Activated naive CD8-positive, alpha-beta T cell (primary cell): ENCODE measurements around the gene RNF224.
"Not testable (repeated sequence)": the region's sequence is repeated elsewhere in the genome, so short reads cannot be mapped to it uniquely, and the experiment has no call there.

ENCODE experiments used
- H3K27ac Mint-ChIP-seq: one replicate; pipeline ENCODE4 v1.8.0; 2021; ENCODE audit warnings: mixed read lengths
- H3K27me3 Mint-ChIP-seq: one replicate; pipeline ENCODE4 v1.8.0; 2021; ENCODE audit warnings: mixed read lengths
- H3K36me3 Mint-ChIP-seq: one replicate; pipeline ENCODE4 v1.8.0; 2021; ENCODE audit warnings: mixed read lengths
- H3K4me1 Mint-ChIP-seq: one replicate; pipeline ENCODE4 v1.8.0; 2021; ENCODE audit warnings: low read depth, mixed read lengths
- H3K4me3 Mint-ChIP-seq: one replicate; pipeline ENCODE4 v1.8.0; 2021; ENCODE audit warnings: mild to moderate bottlenecking, mixed read lengths
- H3K9me3 Mint-ChIP-seq: one replicate; pipeline ENCODE4 v1.8.0; 2021; ENCODE audit warnings: low read depth, mixed read lengths

Gene RNF224

DNA sequence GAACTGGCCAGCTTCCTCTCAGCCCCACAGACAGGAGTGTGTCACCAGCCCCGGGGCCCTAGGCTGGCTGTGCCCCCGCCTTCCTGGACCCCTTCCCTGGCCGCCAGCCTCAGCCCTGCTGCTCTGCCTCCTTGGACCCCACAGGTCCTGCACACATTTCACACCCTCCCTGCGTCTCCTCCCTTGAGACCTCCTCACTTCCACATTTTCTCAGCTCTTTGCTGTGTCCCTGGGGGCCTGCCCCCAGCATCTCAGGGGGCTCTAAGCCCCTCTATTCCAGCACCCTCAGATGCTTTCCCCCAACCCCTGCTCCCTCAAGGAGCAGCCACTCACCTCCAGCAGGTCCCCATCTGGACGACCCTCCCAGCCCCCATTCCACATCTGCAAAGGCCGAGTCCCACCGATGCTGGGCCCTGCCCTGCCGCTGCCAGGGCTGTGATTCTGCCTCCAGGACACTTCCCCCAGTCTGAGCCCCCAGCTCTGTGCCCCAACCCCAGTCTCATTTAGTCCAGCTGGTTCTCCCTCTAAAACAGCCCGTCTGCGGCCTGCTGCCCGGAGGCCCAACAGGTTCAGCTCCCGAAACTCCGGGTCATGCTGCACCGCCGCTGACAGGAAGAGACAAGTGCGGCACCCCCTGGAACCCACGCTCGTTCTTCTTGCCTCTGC is 7.6 kb downstream of the RNF224 start:
- H3K4me3 Mint-ChIP-seq, result no peak overlapping the region
- no peak overlapping the region for H3K27ac Mint-ChIP-seq
- peaks cover 8% of the 10 kb centered on the region for H3K4me1 Mint-ChIP-seq
- no peaks in the 10 kb centered on the region for H3K36me3 Mint-ChIP-seq
- no peaks in the 10 kb centered on the region for H3K9me3 Mint-ChIP-seq
- no peaks in the 10 kb centered on the region for H3K27me3 Mint-ChIP-seq

DNA sequence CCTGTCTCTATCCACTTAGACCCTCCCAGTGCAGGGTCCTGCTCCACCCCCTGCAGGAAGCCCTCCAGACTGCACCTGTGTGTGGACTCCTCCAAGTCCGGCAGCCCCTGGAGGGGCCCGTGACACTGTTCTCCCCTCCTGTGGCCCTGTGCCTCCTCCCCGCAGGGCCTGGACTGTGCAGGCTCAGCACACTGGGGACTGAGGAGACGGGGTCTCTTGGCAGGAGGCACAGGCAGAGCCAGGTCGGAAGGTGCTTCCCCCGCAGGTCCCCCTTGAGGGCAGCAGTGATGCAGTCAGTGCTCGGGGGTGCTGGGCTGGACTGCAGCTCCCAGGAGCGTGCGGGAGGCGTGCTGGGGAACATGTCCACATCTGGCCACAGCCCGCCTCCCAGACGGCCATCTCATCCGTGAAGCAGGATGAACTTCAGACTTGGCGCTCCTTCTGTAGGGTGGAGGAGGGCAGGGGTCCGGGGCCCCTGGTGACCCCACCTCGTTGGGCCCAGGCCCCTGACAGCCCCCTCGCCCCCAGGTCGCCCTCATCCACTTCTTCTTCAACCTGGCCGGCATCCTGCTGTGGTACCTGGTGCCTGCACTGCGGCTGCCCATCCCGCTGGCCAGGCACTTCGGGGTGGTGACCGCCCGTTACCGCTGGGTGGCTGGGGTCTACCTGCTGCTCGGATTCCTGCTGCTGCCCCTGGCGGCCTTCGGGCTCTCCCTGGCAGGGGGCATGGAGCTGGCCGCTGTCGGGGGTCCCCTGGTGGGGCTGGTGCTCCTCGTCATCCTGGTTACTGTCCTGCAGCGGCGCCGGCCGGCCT is 8.3 kb downstream of the RNF224 start:
- no peaks in the 10 kb centered on the region for H3K27me3 Mint-ChIP-seq
- no peak overlapping the region for H3K27ac Mint-ChIP-seq
- no peak overlapping the region for H3K4me3 Mint-ChIP-seq
- no peaks in the 10 kb centered on the region for H3K36me3 Mint-ChIP-seq
- no peaks in the 10 kb centered on the region for H3K9me3 Mint-ChIP-seq
- peaks cover 8% of the 10 kb centered on the region for H3K4me1 Mint-ChIP-seq

DNA sequence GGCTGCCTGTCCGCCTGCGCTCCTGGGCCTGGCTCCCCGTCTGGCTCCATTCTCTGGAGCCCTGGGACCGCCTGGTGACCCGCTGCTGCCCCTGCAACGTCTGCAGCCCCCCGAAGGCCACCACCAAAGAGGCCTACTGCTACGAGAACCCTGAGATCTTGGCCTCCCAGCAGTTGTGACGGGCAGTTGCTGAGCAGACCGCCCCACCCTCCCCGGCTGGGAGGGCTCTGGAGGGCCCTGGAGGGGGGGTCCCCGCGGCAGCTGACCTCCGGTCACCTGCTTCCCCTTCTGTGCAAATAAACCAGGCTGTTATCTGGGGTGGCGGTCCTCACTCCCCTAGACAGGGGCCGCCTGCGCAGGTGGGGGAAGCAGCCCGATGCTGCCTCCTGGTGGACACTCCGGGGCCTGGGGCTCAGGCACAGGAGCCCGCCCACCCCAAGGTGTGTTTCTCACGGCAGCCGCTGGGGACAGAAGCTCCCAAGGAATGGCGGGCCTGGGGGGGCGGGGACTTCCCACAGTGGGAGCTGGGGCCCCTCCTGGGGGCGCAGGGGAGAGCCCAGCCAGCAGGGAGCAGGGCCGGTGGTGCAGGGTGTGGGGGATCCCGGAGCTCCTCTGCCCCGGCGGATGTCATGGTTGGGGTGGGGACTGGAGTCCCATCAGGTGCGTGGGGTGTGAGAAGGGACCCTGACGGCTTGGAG is 9.1 kb downstream of the RNF224 start:
- no peak overlapping the region for H3K4me3 Mint-ChIP-seq
- H3K27me3 Mint-ChIP-seq, result no peaks in the 10 kb centered on the region
- H3K36me3 Mint-ChIP-seq, result no peaks in the 10 kb centered on the region
- H3K27ac Mint-ChIP-seq, result no peak overlapping the region
- H3K9me3 Mint-ChIP-seq, result no peaks in the 10 kb centered on the region
- H3K4me1 Mint-ChIP-seq, result peaks cover 10% of the 10 kb centered on the region

DNA sequence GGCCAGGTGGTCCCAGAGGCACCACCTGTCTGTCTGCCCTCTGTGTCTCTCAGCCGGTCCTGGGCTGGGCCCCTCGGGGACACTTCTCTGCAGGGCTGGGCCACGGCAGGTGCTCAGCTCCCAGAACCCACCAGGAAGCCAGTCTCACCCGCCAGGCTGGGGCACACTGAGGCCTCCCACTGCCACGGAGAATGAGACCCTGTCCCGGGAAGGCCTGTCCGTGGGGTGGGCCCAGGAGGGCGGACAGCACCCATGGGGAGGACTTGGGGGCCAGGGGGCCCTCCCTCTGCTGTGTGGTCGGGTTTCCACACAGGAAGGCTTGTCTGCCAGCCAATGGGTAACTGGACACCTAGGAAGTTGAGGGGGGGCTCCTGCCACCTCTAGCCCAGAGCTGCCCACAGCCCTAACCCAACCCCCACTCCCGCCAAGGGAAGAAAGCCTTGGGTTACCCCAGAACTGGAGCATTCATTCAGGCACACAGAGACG is 9.7 kb downstream of the RNF224 start:
- Mint-ChIP-seq H3K4me3 (no peak overlapping the region), H3K9me3 (no peaks in the 10 kb centered on the region), H3K36me3 (no peaks in the 10 kb centered on the region), H3K27ac (no peak overlapping the region), H3K4me1 (peaks cover 10% of the 10 kb centered on the region), H3K27me3 (no peaks in the 10 kb centered on the region)

DNA sequence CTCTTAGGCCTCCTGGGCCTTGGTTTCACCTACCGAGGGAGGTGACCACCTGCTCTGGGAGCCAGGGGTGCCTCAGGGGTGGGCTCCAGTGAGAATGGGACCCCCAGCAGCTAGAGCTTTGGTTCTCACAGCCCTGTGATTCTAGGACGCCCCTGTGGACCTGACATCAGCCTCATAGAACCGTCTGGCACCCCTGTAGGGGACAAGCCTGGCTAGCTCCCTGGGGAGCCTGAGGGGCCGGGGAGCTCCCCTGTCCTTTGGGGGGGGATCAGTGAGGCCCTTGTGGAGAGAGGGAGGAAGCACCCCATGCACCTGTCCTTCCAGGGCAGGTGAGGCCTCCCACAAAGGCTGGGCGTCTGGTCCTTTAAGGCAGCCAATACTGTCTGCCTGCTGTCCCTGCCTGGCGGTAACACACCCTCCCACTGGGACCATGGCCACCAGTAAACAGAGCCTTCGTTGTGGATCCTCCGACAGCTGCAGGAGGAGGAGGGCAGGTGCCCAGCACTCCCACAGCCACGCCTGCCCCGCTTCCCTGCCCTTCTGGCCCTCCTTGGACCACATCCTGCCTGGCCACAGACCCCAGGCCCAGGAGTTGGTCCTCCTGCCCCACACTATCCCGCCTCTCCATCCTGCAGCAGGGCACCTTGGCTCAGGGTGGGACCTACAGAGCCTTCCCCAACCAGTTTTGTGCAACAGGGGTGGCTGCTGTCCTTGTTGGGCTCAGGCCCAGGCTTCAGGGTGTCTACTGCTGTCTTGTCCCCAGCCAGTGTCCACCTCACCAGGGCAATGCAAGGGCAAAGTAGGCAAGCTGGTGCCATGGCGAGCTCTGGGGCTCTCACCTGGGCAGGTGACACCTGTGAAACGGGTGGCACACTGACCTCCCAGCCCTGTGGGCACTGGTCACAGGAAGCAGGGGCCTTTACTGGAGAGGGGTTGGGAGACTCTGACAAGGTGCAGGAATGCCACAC is 10.7 kb downstream of the RNF224 start:
- Mint-ChIP-seq H3K9me3 (no peaks in the 10 kb centered on the region), H3K4me3 (no peak overlapping the region), H3K36me3 (peaks cover 4% of the 10 kb centered on the region), H3K27ac (no peak overlapping the region), H3K4me1 (peaks cover 20% of the 10 kb centered on the region), H3K27me3 (no peaks in the 10 kb centered on the region)

DNA sequence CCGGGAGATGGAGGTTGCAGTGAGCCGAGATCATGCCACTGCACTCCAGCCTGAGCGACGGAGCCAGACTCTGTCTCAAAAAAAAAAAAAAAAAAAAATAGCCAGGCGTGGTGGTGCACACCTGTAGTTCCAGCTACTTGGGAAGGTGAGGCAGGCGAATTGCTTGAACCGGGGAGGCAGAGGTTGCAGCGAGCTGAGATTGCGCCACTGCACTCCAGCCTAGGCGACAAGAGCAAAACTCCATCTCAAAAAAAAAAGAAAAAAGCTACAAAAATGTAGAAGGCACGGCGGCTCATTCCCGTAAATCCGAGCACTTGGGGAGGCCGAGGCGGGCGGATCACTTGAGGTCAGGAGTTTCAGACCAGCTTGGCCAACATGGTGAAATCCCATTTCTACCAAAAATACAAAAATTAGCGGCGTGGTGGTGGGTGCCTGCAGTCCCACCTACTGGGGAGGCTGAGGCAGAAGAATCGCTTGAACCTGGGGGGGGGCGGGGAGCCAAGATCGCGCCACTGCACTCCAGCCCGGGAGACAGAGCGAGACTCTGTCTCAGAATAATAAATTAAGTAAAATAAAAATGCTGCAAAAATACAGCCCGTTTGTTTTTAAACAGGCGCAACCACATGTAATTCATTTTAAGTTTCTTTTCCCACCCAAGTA is 12.4 kb downstream of the RNF224 start:
- H3K4me1 Mint-ChIP-seq, result peaks cover 20% of the 10 kb centered on the region
- peak overlapping the region; percentile 54 for H3K27ac Mint-ChIP-seq
- H3K9me3 Mint-ChIP-seq, H3K36me3 Mint-ChIP-seq, H3K27me3 Mint-ChIP-seq: not testable (repeated sequence)
- H3K4me3 Mint-ChIP-seq, result peak overlapping the region; percentile 80

DNA sequence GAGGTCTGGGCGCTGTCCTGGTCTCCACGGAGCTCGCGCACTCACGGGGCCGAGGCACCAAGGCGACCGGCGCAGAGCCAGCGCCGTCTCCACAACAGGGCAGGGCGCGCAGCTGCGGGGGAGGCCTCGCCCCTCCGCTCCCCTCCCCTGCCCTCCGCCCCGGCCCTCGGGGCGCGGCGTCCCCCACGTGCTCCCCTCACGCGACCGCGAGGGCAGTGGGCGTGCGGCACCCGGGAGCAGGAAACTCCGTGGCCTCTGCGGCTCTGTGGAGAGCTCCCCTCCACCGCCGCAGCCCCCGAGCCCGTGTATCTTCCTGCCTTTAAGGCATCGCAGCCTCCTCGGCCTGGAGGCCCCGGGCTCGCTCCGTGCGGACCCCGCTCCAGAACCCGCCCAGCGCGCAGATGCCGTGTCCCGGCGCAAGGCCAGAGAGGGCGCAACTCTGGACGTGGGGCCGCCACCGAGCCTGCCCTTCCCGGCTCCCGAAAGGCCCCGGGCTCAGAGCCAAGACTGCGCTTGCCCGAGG is 13.1 kb downstream of the RNF224 start:
- Mint-ChIP-seq H3K4me1 (peaks cover 20% of the 10 kb centered on the region), H3K27me3 (no peaks in the 10 kb centered on the region), H3K4me3 (peak overlapping the region; percentile 80), H3K9me3 (no peaks in the 10 kb centered on the region), H3K27ac (no peak overlapping the region), H3K36me3 (peaks cover 4% of the 10 kb centered on the region)

DNA sequence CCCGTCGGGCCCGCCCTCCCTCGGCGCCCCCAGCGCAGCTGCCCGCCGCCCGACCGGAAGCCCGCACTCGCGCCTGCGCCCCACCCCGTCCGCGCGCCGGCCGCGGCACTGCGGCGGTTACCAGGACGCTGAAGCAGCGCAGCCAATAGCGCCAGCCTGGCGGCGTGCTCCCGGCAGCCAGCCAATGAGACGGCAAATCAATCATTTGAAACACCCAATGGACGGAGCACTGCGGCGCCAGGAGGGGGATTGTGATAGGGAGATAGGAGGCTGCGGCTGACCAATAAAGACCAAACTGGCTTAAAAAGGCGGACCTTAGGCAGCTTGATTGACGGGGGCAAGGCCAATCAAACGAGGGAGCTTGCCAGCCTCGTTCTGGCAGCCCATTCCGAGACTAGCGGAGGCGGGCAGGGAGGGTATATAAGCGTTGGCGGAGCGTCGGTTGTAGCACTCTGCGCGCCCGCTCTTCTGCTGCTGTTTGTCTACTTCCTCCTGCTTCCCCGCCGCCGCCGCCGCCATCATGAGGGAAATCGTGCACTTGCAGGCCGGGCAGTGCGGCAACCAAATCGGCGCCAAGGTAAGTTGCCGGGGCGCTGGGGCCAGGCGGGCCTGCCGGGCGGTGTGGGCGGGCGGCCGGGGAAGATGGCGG is 13.7 kb downstream of the RNF224 start, which contains the start of gene TUBB4B:
TUBB4B (plus strand) TSS at position 447 of the 649 bp plus-strand sequence; CDS start at position 521, 74 bp downstream.
- H3K27me3 Mint-ChIP-seq, result no peaks in the 10 kb centered on the region
- H3K4me1 Mint-ChIP-seq, result peaks cover 20% of the 10 kb centered on the region
- peak within 1 kb of the TSS; percentile 87 for H3K27ac Mint-ChIP-seq
- peak within 1 kb of the TSS; percentile 93 for H3K4me3 Mint-ChIP-seq
- H3K9me3 Mint-ChIP-seq, result no peaks in the 10 kb centered on the region
- peaks cover 4% of the 10 kb centered on the region for H3K36me3 Mint-ChIP-seq

DNA sequence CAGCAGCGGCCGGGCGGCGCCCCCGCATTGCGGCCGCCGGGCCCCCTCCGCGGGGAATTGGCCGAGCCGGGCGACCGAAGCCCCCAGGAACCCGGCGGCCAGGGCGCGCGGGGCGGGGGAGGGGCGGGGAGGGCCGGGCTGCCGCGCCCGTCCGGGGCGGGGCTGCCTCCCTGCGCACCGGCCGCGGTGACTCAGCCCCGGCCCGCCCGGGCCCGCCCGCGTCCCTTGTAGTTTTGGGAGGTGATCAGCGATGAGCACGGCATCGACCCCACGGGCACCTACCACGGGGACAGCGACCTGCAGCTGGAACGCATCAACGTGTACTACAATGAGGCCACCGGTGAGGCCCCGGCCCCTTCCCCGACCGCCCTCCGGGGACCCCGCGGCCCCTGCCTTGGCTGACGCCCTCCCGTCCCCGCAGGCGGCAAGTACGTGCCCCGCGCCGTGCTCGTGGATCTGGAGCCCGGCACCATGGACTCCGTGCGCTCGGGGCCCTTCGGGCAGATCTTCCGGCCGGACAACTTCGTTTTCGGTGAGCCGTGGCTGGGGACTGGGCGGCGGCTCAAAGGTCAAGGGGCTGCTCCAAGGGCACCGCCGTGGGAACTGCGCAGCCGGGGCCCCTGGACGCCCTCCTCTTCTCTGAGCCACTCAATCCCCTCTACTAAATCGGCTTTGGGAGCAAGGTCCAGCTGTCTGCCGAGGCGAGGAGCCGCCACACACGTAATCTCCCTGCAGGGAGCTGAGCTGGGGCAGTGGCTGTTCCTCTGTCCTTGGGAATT is 14.4 kb downstream of the RNF224 start:
- Mint-ChIP-seq H3K27ac (no peak overlapping the region), H3K36me3 (peaks cover 4% of the 10 kb centered on the region), H3K9me3 (no peaks in the 10 kb centered on the region), H3K4me3 (peak overlapping the region; percentile 93), H3K4me1 (peaks cover 20% of the 10 kb centered on the region), H3K27me3 (no peaks in the 10 kb centered on the region)

DNA sequence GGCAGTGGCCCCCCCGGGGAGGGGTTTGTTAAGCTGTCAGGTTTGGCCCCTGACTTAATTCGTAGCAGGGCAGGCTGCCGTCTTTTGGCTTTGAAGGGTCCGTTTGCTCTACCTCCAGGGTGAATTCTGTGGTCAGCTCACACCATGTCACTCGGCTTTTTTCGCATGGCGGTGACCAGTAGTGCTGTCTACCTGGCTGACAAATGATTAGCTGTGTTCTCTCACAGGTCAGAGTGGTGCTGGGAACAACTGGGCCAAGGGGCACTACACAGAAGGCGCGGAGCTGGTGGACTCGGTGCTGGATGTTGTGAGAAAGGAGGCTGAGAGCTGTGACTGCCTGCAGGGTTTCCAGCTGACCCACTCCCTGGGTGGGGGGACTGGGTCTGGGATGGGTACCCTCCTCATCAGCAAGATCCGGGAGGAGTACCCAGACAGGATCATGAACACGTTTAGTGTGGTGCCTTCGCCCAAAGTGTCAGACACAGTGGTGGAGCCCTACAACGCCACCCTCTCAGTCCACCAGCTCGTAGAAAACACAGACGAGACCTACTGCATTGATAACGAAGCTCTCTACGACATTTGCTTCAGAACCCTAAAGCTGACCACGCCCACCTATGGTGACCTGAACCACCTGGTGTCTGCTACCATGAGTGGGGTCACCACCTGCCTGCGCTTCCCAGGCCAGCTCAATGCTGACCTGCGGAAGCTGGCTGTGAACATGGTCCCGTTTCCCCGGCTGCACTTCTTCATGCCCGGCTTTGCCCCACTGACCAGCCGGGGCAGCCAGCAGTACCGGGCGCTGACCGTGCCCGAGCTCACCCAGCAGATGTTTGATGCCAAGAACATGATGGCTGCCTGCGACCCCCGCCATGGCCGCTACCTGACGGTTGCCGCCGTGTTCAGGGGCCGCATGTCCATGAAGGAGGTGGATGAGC is 15.2 kb downstream of the RNF224 start:
- peaks cover 18% of the 10 kb centered on the region for H3K4me1 Mint-ChIP-seq
- no peaks in the 10 kb centered on the region for H3K9me3 Mint-ChIP-seq

DNA sequence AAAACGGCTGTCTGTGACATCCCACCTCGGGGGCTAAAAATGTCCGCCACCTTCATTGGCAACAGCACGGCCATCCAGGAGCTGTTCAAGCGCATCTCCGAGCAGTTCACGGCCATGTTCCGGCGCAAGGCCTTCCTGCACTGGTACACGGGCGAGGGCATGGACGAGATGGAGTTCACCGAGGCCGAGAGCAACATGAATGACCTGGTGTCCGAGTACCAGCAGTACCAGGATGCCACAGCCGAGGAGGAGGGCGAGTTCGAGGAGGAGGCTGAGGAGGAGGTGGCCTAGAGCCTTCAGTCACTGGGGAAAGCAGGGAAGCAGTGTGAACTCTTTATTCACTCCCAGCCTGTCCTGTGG is 15.9 kb downstream of the RNF224 start:
- H3K9me3 Mint-ChIP-seq, H3K4me3 Mint-ChIP-seq, H3K36me3 Mint-ChIP-seq, H3K27me3 Mint-ChIP-seq, H3K27ac Mint-ChIP-seq: not testable (repeated sequence)
- H3K4me1 Mint-ChIP-seq, result peaks cover 18% of the 10 kb centered on the region

More for the DNA sequence above, 15.2 kb downstream of the RNF224 start:
- Mint-ChIP-seq H3K36me3 (peaks cover 4% of the 10 kb centered on the region), H3K27me3 (no peaks in the 10 kb centered on the region), H3K4me3 (peak overlapping the region; percentile 87), H3K27ac (peak overlapping the region; percentile 72)
